AG10803 (cell line): ENCODE data around the gene AIG1.

Experiments used
- DNase-seq: peaks from one replicate; pipeline ENCODE4 v3.0.0; 2010; ENCODE audit warnings: low read depth
- H3K4me3 ChIP-seq: 2 replicates; pipeline ENCODE4 v1.5.1; 2011; ENCODE audit warnings: mild to moderate bottlenecking, low read length, control low read depth
- CTCF ChIP-seq: conservative IDR thresholded peaks from 2 replicates; pipeline ENCODE4 v1.5.1; 2011; ENCODE audit warnings: mild to moderate bottlenecking, low read length, control low read depth, inconsistent platforms

Gene AIG1

GRCh38 chr6:143174516-143174915, 113.8 kb downstream of the AIG1 start:
- no peak for TF ChIP-seq CTCF
- no peak overlapping the region for H3K4me3 ChIP-seq
- no peak for DNase-seq

GRCh38 chr6:143174951-143175350, 114.3 kb downstream of the AIG1 start:
- H3K4me3 ChIP-seq, result no peak overlapping the region
- DNase-seq, result no peak
- TF ChIP-seq CTCF, result no peak

- DNase-seq, result peak; percentile 95
- TF ChIP-seq CTCF, result peak; percentile 20
These were observed 115.7 kb downstream of the AIG1 start for GRCh38 chr6:143176090-143177021.

GRCh38 chr6:143177706-143178105, 117.0 kb downstream of the AIG1 start:
- H3K4me3 ChIP-seq, result no peak overlapping the region
- TF ChIP-seq CTCF, result no peak
- no peak for DNase-seq

More at GRCh38 chr6:143176090-143177021, 115.7 kb downstream of the AIG1 start:
- H3K4me3 ChIP-seq, result no peak overlapping the region

- no peak overlapping the region for H3K4me3 ChIP-seq
- TF ChIP-seq CTCF, result no peak
- no peak for DNase-seq
These were observed 118.4 kb downstream of the AIG1 start for GRCh38 chr6:143179096-143179495.

- H3K4me3 ChIP-seq, result no peak overlapping the region
- TF ChIP-seq CTCF, result no peak
- DNase-seq, result no peak
These were observed 119.4 kb downstream of the AIG1 start for GRCh38 chr6:143179901-143180612.
